Uterus (tissue), 2 donors: ENCODE measurements around the gene PRKG2.

Experiments
- POLR2A ChIP-seq, 2 donors: fragments of 450-650 bp; IDR thresholded peaks; one replicate each; pipeline ENCODE4 v1.6.1; 2016; ENCODE audit warnings: antibody characterized with exemption in 2 of 2, mild to moderate bottlenecking in 1 of 2, moderate library complexity in 1 of 2
- TF ChIP-seq, protein P1 (sequence below), 4 experiments: fragments of 200-600 bp in 2 of 4; fragments of 450-650 bp in 2 of 4; sonication (generic) in 2 of 4; IDR thresholded peaks; one replicate each; pipeline ENCODE4 v1.5.1; 2016 to 2019; ENCODE audit warnings: antibody characterized with exemption in 4 of 4, mild to moderate bottlenecking in 2 of 4, moderate library complexity in 1 of 4

DNA sequence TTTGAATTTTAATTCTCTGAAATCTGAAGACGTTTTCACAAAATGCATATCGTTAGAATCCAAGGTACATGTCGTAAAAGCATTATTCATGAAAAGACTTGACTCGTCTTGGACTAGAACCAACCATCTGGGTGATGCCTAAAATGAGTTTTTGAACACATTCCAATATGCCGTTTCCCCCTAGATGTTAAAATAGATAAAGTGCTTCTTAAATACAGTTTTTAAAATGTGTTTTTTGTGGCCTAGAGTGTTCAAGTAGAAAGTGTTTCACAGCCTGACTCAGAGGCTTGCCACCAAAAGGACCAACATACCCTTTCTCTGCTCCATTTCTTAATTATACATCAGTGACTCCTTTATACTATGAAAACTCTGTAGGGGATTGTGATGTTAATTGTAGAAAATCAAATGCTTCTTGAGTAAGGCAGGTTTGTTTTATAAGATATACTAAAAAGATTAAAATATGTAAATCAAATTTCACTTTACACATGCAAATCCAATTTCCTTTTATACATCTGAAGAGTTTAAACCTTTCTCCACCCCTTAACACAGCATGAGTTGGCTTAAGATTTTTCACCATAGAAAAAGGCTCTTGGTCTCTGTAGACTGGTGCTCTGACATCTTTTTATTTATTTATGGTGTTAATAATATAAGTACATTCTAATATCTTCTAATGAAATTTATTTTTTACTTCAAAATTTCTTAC is 48.4 kb downstream of the PRKG2 start:
- TF ChIP-seq, protein P1, sequence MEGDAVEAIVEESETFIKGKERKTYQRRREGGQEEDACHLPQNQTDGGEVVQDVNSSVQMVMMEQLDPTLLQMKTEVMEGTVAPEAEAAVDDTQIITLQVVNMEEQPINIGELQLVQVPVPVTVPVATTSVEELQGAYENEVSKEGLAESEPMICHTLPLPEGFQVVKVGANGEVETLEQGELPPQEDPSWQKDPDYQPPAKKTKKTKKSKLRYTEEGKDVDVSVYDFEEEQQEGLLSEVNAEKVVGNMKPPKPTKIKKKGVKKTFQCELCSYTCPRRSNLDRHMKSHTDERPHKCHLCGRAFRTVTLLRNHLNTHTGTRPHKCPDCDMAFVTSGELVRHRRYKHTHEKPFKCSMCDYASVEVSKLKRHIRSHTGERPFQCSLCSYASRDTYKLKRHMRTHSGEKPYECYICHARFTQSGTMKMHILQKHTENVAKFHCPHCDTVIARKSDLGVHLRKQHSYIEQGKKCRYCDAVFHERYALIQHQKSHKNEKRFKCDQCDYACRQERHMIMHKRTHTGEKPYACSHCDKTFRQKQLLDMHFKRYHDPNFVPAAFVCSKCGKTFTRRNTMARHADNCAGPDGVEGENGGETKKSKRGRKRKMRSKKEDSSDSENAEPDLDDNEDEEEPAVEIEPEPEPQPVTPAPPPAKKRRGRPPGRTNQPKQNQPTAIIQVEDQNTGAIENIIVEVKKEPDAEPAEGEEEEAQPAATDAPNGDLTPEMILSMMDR (IDR thresholded peaks at IDR 0.05), result no peak
- TF ChIP-seq POLR2A (IDR thresholded peaks at IDR 0.05), result no peak
